SH-SY5Y (cell line): ENCODE measurements around the gene SRD5A2.

Experiments
- GATA2 ChIP-seq: IDR thresholded peaks from 2 replicates; pipeline ENCODE4 v1.6.1; 2011; ENCODE audit warnings: mild to moderate bottlenecking, low read depth, low read length
- GATA3 ChIP-seq: IDR thresholded peaks from 2 replicates; pipeline ENCODE4 v1.6.1; 2011; ENCODE audit warnings: low read depth, mild to moderate bottlenecking, low read length, moderate library complexity

- TF ChIP-seq GATA2 (no peak), GATA3 (no peak)
These were observed 38.9 kb downstream of the SRD5A2 start for GRCh38 chr2:31541853-31542252.
